ENCODE measurements around the gene TVP23C. TPM values are rescaled to one million over a fixed set of nuclear protein-coding genes. Genes with fewer than 3 reads are reported as not detected.
"Not testable (repeated sequence)": the region's sequence is repeated elsewhere in the genome, so short reads cannot be mapped to it uniquely, and the experiment has no call there.

TVP23C gene
- total RNA-seq, 2 experiments from 2014 or later, result 6.5 to 20.3 TPM

GRCh38 chr17:15540371-15541219, 22.7 kb downstream of the TVP23C start:
- H3K4me2 ChIP-seq (ENCODE audit: low read length); CTCF ChIA-PET (ENCODE audit: unreplicated experiment); H2AFZ ChIP-seq (ENCODE audit: low read length); H3K79me2 ChIP-seq (ENCODE audit: insufficient read depth, low read depth, low read length); POLR2A ChIA-PET; H3K9me3 ChIP-seq (ENCODE audit: low read length); H4K20me1 ChIP-seq (ENCODE audit: insufficient read depth, low read length); DNase-seq (ENCODE audit: low spot score); BruUV-seq (replicated peaks); H3K9me2 ChIP-seq (ENCODE audit: insufficient read depth, low read length); intact Hi-C loops (cut with micrococcal nuclease; ENCODE audit: unreplicated experiment); H3K27ac ChIP-seq (ENCODE audit: low read depth, low read length, poor library complexity, severe bottlenecking); H3K36me3 ChIP-seq (ENCODE audit: insufficient read depth, low read length); H3K4me1 ChIP-seq (ENCODE audit: insufficient read depth, low read length, poor library complexity, severe bottlenecking); H3K4me3 ChIP-seq (ENCODE audit: low read depth, low read length, poor library complexity, severe bottlenecking): not testable (repeated sequence)

GRCh38 chr17:15533122-15533521, 30.2 kb downstream of the TVP23C start:
- H3K9me2 ChIP-seq (ENCODE audit: insufficient read depth, low read length); H3K4me1 ChIP-seq (ENCODE audit: insufficient read depth, low read length, poor library complexity, severe bottlenecking); H3K4me2 ChIP-seq (ENCODE audit: low read length); intact Hi-C loops (cut with micrococcal nuclease; ENCODE audit: unreplicated experiment); DNase-seq (ENCODE audit: low spot score); BruUV-seq (replicated peaks); H3K9me3 ChIP-seq (ENCODE audit: low read length); H3K27ac ChIP-seq (ENCODE audit: low read depth, low read length, poor library complexity, severe bottlenecking); POLR2A ChIA-PET; H3K79me2 ChIP-seq (ENCODE audit: insufficient read depth, low read depth, low read length); H4K20me1 ChIP-seq (ENCODE audit: insufficient read depth, low read length); H3K4me3 ChIP-seq (ENCODE audit: low read depth, low read length, poor library complexity, severe bottlenecking); H3K36me3 ChIP-seq (ENCODE audit: insufficient read depth, low read length); CTCF ChIA-PET (ENCODE audit: unreplicated experiment); H2AFZ ChIP-seq (ENCODE audit: low read length): not testable (repeated sequence)

- TF ChIP-seq CTCF (conservative IDR thresholded peaks at IDR 0.05; ENCODE audit: low read length), result peak; percentile 69
- H3K27ac ChIP-seq (ENCODE audit: low read depth, low read length, poor library complexity, severe bottlenecking); H3K4me2 ChIP-seq (ENCODE audit: low read length); H3K4me1 ChIP-seq (ENCODE audit: insufficient read depth, low read length, poor library complexity, severe bottlenecking); H4K20me1 ChIP-seq (ENCODE audit: insufficient read depth, low read length); BruUV-seq (replicated peaks); H3K9me3 ChIP-seq (ENCODE audit: low read length); POLR2A ChIA-PET; H3K4me3 ChIP-seq (ENCODE audit: low read depth, low read length, poor library complexity, severe bottlenecking); H3K9me2 ChIP-seq (ENCODE audit: insufficient read depth, low read length); H2AFZ ChIP-seq (ENCODE audit: low read length); H3K79me2 ChIP-seq (ENCODE audit: insufficient read depth, low read depth, low read length); H3K36me3 ChIP-seq (ENCODE audit: insufficient read depth, low read length); CTCF ChIA-PET (ENCODE audit: unreplicated experiment): not testable (repeated sequence)
- intact Hi-C loops (cut with micrococcal nuclease; ENCODE audit: unreplicated experiment), result loop anchor here (5.0 kb wide), 1 partner anchor 269 kb away; no protein-coding TSS in a partner anchor
- peak; percentile 41 for DNase-seq (ENCODE audit: low spot score)
These were observed 36.7 kb downstream of the TVP23C start for GRCh38 chr17:15526292-15527218.

GRCh38 chr17:15524990-15525985, 38.0 kb downstream of the TVP23C start:
- H3K4me1 ChIP-seq (ENCODE audit: insufficient read depth, low read length, poor library complexity, severe bottlenecking); H3K9me2 ChIP-seq (ENCODE audit: insufficient read depth, low read length); H2AFZ ChIP-seq (ENCODE audit: low read length); H3K9me3 ChIP-seq (ENCODE audit: low read length); CTCF ChIA-PET (ENCODE audit: unreplicated experiment); H3K27ac ChIP-seq (ENCODE audit: low read depth, low read length, poor library complexity, severe bottlenecking); POLR2A ChIA-PET; DNase-seq (ENCODE audit: low spot score); H3K4me2 ChIP-seq (ENCODE audit: low read length); H3K36me3 ChIP-seq (ENCODE audit: insufficient read depth, low read length); H3K79me2 ChIP-seq (ENCODE audit: insufficient read depth, low read depth, low read length); H3K4me3 ChIP-seq (ENCODE audit: low read depth, low read length, poor library complexity, severe bottlenecking); BruUV-seq (replicated peaks); H4K20me1 ChIP-seq (ENCODE audit: insufficient read depth, low read length): not testable (repeated sequence)
- intact Hi-C loops (cut with micrococcal nuclease; ENCODE audit: unreplicated experiment), result loop anchor here (5.0 kb wide), 1 partner anchor 268 kb away; no protein-coding TSS in a partner anchor
